ENCODE results near the gene ZNRF2. TPM values are rescaled to one million over a fixed set of nuclear protein-coding genes. Genes with fewer than 3 reads are reported as not detected.
"Not testable (repeated sequence)": the region's sequence is repeated elsewhere in the genome, so short reads cannot be mapped to it uniquely, and the experiment has no call there.

The ZNRF2 gene
- total RNA-seq, 1 donor = 5.8 TPM

GRCh38 chr7:30378275-30378674, 93.9 kb downstream of the ZNRF2 start:
- no peak for DNase-seq (ENCODE audit: low read depth)
- H3K4me3 ChIP-seq (ENCODE audit: low read depth, low read length) = no peak overlapping the region
- no peak for TF ChIP-seq CTCF (IDR thresholded peaks at IDR 0.05; ENCODE audit: insufficient read depth, low read length)

GRCh38 chr7:30379131-30379530, 94.7 kb downstream of the ZNRF2 start:
- peak; percentile 29 for DNase-seq (ENCODE audit: low read depth)
- H3K4me3 ChIP-seq (ENCODE audit: low read depth, low read length) = no peak overlapping the region
- TF ChIP-seq CTCF (IDR thresholded peaks at IDR 0.05; ENCODE audit: insufficient read depth, low read length) = no peak

GRCh38 chr7:30379741-30380140, 95.3 kb downstream of the ZNRF2 start:
- no peak for DNase-seq (ENCODE audit: low read depth)
- TF ChIP-seq CTCF (IDR thresholded peaks at IDR 0.05; ENCODE audit: insufficient read depth, low read length) = no peak
- no peak overlapping the region for H3K4me3 ChIP-seq (ENCODE audit: low read depth, low read length)

- TF ChIP-seq CTCF (IDR thresholded peaks at IDR 0.05; ENCODE audit: insufficient read depth, low read length) = no peak
- DNase-seq (ENCODE audit: low read depth) = no peak
- no peak overlapping the region for H3K4me3 ChIP-seq (ENCODE audit: low read depth, low read length)
These were observed 95.9 kb downstream of the ZNRF2 start for GRCh38 chr7:30380294-30380693.

- not testable (repeated sequence) for DNase-seq (ENCODE audit: low read depth); H3K4me3 ChIP-seq (ENCODE audit: low read depth, low read length)
These were observed 96.4 kb downstream of the ZNRF2 start for GRCh38 chr7:30380824-30381223.

- TF ChIP-seq CTCF (IDR thresholded peaks at IDR 0.05; ENCODE audit: insufficient read depth, low read length) = no peak
- no peak for DNase-seq (ENCODE audit: low read depth)
- no peak overlapping the region for H3K4me3 ChIP-seq (ENCODE audit: low read depth, low read length)
These were observed 98.2 kb downstream of the ZNRF2 start for GRCh38 chr7:30382607-30383006.

- H3K4me3 ChIP-seq (ENCODE audit: low read depth, low read length) = no peak overlapping the region
- no peak for DNase-seq (ENCODE audit: low read depth)
- no peak for TF ChIP-seq CTCF (IDR thresholded peaks at IDR 0.05; ENCODE audit: insufficient read depth, low read length)
These were observed 105.4 kb downstream of the ZNRF2 start for GRCh38 chr7:30389791-30390190.

All from fibroblast of the aortic adventitia (primary cell).